Measurements from ENCODE around the gene TLX3. TPM values are rescaled to one million over a fixed set of nuclear protein-coding genes. Genes with fewer than 3 reads are reported as not detected.

The TLX3 gene
- total RNA-seq, 1 donor from 2014 or later: not detected

- Histone ChIP-seq H3K27me3 (no peaks in the 10 kb centered on the region), H3K79me2 (ENCODE audit: low read depth) (no peaks in the 10 kb centered on the region), H3K9ac (no peak overlapping the region), H3K9me3 (ENCODE audit: low read depth) (no peaks in the 10 kb centered on the region), H3K4me3 (no peak overlapping the region), H3K27ac (peak overlapping the region; percentile 4), H3K4me2 (no peak overlapping the region), H3F3A (ENCODE audit: low read depth) (no peaks in the 10 kb centered on the region), H4K20me1 (ENCODE audit: low read depth) (no peaks in the 10 kb centered on the region), H3K36me3 (no peaks in the 10 kb centered on the region), H2AFZ (replicated peaks) (no peak overlapping the region), H3K4me1 (no peaks in the 10 kb centered on the region)
- Mint-ChIP-seq H3K4me1 (peaks cover 5% of the 10 kb centered on the region), H3K36me3 (peaks cover 2% of the 10 kb centered on the region), H3K4me3 (no peak overlapping the region), H3K9me3 (no peaks in the 10 kb centered on the region), H3K27ac (no peak overlapping the region), H3K27me3 (ENCODE audit: insufficient read depth, low read depth) (peaks cover 5% of the 10 kb centered on the region)
- no peak for TF ChIP-seq CTCF (IDR thresholded peaks at IDR 0.05)
- TF ChIP-seq EZH2phosphoT487 (IDR thresholded peaks at IDR 0.05): no peak
- TF ChIP-seq EZH2 (IDR thresholded peaks at IDR 0.05): no peak
- DNase-seq (ENCODE audit: low spot score): no peak
Observed at GRCh38 chr5:171269717-171270116, 39.3 kb upstream of the TLX3 start.

GRCh38 chr5:171270136-171270535, 38.9 kb upstream of the TLX3 start:
- Histone ChIP-seq H2AFZ (replicated peaks) (no peak overlapping the region), H3K9me3 (ENCODE audit: low read depth) (no peaks in the 10 kb centered on the region), H3F3A (ENCODE audit: low read depth) (no peaks in the 10 kb centered on the region), H3K36me3 (no peaks in the 10 kb centered on the region), H3K4me3 (no peak overlapping the region), H3K4me1 (no peaks in the 10 kb centered on the region), H3K9ac (no peak overlapping the region), H3K27ac (peak overlapping the region; percentile 4), H4K20me1 (ENCODE audit: low read depth) (no peaks in the 10 kb centered on the region), H3K4me2 (no peak overlapping the region), H3K27me3 (no peaks in the 10 kb centered on the region), H3K79me2 (ENCODE audit: low read depth) (no peaks in the 10 kb centered on the region)
- Mint-ChIP-seq H3K36me3 (peaks cover 2% of the 10 kb centered on the region), H3K4me3 (no peak overlapping the region), H3K9me3 (no peaks in the 10 kb centered on the region), H3K27me3 (ENCODE audit: insufficient read depth, low read depth) (peaks cover 5% of the 10 kb centered on the region), H3K4me1 (peaks cover 8% of the 10 kb centered on the region), H3K27ac (no peak overlapping the region)
- TF ChIP-seq EZH2phosphoT487 (IDR thresholded peaks at IDR 0.05) (no peak), EZH2 (IDR thresholded peaks at IDR 0.05) (no peak), CTCF (IDR thresholded peaks at IDR 0.05) (no peak)
- no peak for DNase-seq (ENCODE audit: low spot score)

GRCh38 chr5:171271798-171272197, 37.2 kb upstream of the TLX3 start:
- H3K4me2 ChIP-seq: no peak overlapping the region
- no peak overlapping the region for H3K4me3 ChIP-seq
- H3K9ac ChIP-seq: no peak overlapping the region
- DNase-seq (ENCODE audit: low spot score): no peak
- H3K4me1 ChIP-seq: no peaks in the 10 kb centered on the region
- no peak overlapping the region for H3K27ac ChIP-seq
- H3K27ac Mint-ChIP-seq: no peak overlapping the region
- H3K27me3 Mint-ChIP-seq (ENCODE audit: insufficient read depth, low read depth): peaks cover 2% of the 10 kb centered on the region
- H2AFZ ChIP-seq (replicated peaks): no peak overlapping the region
- no peaks in the 10 kb centered on the region for H3K27me3 ChIP-seq
- H3K36me3 Mint-ChIP-seq: peaks cover 2% of the 10 kb centered on the region
- peaks cover 17% of the 10 kb centered on the region for H3K4me1 Mint-ChIP-seq
- H3K36me3 ChIP-seq: no peaks in the 10 kb centered on the region
- H3K9me3 ChIP-seq (ENCODE audit: low read depth): no peaks in the 10 kb centered on the region
- no peaks in the 10 kb centered on the region for H3F3A ChIP-seq (ENCODE audit: low read depth)
- H3K4me3 Mint-ChIP-seq: no peak overlapping the region
- H3K79me2 ChIP-seq (ENCODE audit: low read depth): no peaks in the 10 kb centered on the region
- H3K9me3 Mint-ChIP-seq: no peaks in the 10 kb centered on the region
- no peaks in the 10 kb centered on the region for H4K20me1 ChIP-seq (ENCODE audit: low read depth)
- TF ChIP-seq CTCF (IDR thresholded peaks at IDR 0.05): no peak
- TF ChIP-seq EZH2 (IDR thresholded peaks at IDR 0.05): no peak
- TF ChIP-seq EZH2phosphoT487 (IDR thresholded peaks at IDR 0.05): no peak
